ENCODE data around the gene KCNQ1.

DNA sequence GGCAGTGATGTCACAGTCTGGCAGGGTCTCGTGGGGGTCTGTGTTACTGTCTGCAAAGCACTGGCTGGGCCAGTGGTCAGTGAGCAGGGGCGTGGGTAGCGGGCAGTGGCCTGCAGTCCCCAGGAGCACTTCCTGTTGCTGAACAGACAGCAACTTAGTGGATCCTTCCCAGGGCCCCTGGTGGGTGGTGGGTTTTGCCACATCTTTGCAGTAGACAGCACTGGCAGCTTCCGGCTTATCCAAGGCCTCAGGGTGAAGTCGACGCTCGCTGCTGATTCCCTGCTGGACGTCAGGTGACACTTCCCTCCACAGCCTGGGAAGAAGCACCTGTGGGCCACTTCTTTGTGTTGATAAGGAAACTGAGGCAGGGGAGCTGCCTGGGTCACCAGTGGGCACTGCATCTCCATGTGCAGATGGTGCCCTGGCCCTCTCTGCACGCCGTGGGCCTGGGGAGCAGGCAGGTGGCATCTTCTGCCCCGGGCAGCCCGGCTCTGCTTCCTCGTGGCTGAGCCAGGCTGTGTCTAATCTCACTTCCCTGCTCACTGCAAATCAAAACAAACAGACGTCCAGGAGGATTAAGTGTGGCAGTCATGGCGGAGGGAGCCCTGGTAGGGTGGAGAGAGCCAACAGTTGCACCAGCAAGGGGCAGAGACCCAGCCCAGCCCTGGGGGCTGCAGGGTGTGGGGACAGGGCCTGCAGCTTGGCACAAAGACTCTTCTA, 79.8 kb downstream of the KCNQ1 start:
- no peak for TF ChIP-seq CTCF (IDR thresholded peaks at IDR 0.05)
- no peak for TF ChIP-seq POLR2A (IDR thresholded peaks at IDR 0.05)
